AG04449 (cell line): ENCODE data around the gene AIMP1.
"Not testable (repeated sequence)": the region's sequence is repeated elsewhere in the genome, so short reads cannot be mapped to it uniquely, and the experiment has no call there.

ENCODE experiments used
- CTCF ChIA-PET: fragments of 350-600 bp; formaldehyde crosslinking; extraction: SDS; loops from one replicate; lab custom pipeline; 2021; ENCODE audit warnings: antibody characterized with exemption; lab: Yijun Ruan, JAX
- POLR2A ChIA-PET: fragments of 400-600, 350-600 bp; formaldehyde crosslinking; extraction: SDS; loops from one replicate; lab custom pipeline; 2020; ENCODE audit warnings: antibody characterized with exemption, inconsistent platforms; lab: Yijun Ruan, JAX
- DNase-seq: peaks from one replicate; pipeline ENCODE4 v3.0.0-alpha.2; 2010; ENCODE audit warnings: low read depth, low spot score
- H3K4me3 ChIP-seq: 2 replicates; pipeline ENCODE4 v1.5.1; 2011; ENCODE audit warnings: low read depth, mild to moderate bottlenecking, control low read depth, low read length
- TF ChIP-seq, protein P1 (sequence below): IDR thresholded peaks from one replicate; pipeline ENCODE4 v1.5.1; 2011; ENCODE audit warnings: mild to moderate bottlenecking, moderate library complexity, low read length, control low read depth, inconsistent platforms; ENCODE audit not compliant: insufficient read depth; ENCODE audit errors: missing control alignments

Gene AIMP1

DNA sequence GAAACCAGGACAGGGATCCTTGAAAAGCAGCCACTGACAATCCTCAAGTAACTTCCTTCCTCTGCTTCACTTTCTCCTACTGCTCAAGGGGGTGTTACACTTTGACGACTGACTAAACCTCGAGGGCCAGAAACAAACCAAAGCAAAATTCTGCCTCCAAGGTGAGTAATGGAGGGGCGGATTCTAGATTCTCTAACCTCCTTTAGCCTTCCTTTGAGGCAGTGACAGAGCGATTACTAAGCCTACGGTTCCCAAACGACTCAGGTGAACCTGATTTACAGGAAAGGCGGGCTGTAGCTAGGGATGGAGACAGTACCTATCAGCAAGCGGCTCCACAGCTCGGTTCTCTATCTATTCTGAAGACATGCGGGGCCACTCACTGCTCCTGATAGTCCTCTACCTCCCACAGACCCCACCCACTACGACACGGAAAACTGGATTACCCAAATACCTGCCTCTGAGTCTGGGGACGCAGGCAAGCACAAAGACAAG is 828 bp upstream of the AIMP1 start:
- DNase-seq = no peak
- TF ChIP-seq, protein P1, sequence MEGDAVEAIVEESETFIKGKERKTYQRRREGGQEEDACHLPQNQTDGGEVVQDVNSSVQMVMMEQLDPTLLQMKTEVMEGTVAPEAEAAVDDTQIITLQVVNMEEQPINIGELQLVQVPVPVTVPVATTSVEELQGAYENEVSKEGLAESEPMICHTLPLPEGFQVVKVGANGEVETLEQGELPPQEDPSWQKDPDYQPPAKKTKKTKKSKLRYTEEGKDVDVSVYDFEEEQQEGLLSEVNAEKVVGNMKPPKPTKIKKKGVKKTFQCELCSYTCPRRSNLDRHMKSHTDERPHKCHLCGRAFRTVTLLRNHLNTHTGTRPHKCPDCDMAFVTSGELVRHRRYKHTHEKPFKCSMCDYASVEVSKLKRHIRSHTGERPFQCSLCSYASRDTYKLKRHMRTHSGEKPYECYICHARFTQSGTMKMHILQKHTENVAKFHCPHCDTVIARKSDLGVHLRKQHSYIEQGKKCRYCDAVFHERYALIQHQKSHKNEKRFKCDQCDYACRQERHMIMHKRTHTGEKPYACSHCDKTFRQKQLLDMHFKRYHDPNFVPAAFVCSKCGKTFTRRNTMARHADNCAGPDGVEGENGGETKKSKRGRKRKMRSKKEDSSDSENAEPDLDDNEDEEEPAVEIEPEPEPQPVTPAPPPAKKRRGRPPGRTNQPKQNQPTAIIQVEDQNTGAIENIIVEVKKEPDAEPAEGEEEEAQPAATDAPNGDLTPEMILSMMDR = no peak
- H3K4me3 ChIP-seq = peak overlapping the region; percentile 91
- ChIA-PET POLR2A (interaction anchor here (0.6 to 1.2 kb wide), 3 partner anchors 11 to 694 kb away, joined by 3 read pairs; no protein-coding TSS in a partner anchor), CTCF (interaction anchor here (0.7 to 1.3 kb wide), 4 partner anchors 13 to 376 kb away, joined by 3 to 5 read pairs (median 4); no protein-coding TSS in a partner anchor)

GRCh38 chr4:106316773-106317409 is 541 bp downstream of the AIMP1 start:
- peak overlapping the region; percentile 91 for H3K4me3 ChIP-seq
- CTCF ChIA-PET = no interaction called here
- no peak for DNase-seq
- POLR2A ChIA-PET = no interaction called here
- TF ChIP-seq, protein P1 = no peak

- TF ChIP-seq, protein P1 = no peak
- H3K4me3 ChIP-seq = peak overlapping the region; percentile 0; the same call in 1 of the 2 replicates
- ChIA-PET POLR2A (no interaction called here), CTCF (interaction anchor here (3.2 kb wide), 1 partner anchor 10 kb away, joined by 26 read pairs; no protein-coding TSS in a partner anchor)
- DNase-seq = no peak
Measured at GRCh38 chr4:106317815-106318214, 1.5 kb downstream of the AIMP1 start.

- H3K4me3 ChIP-seq = no peak overlapping the region
- TF ChIP-seq, protein P1 = no peak
- CTCF ChIA-PET = interaction anchor here (1.2 to 3.2 kb wide), 2 partner anchors 10 to 490 kb away, joined by 3 to 26 read pairs; no protein-coding TSS in a partner anchor
- no peak for DNase-seq
- POLR2A ChIA-PET = no interaction called here
Measured at GRCh38 chr4:106318511-106318910, 2.2 kb downstream of the AIMP1 start.

- POLR2A ChIA-PET = no interaction called here
- H3K4me3 ChIP-seq = no peak overlapping the region
- no peak for DNase-seq
- TF ChIP-seq, protein P1 = no peak
- CTCF ChIA-PET = interaction anchor here (1.0 to 3.2 kb wide), 2 partner anchors 8 to 9 kb away, joined by 3 to 26 read pairs; no protein-coding TSS in a partner anchor
Measured at GRCh38 chr4:106320235-106320634, 3.9 kb downstream of the AIMP1 start.

DNA sequence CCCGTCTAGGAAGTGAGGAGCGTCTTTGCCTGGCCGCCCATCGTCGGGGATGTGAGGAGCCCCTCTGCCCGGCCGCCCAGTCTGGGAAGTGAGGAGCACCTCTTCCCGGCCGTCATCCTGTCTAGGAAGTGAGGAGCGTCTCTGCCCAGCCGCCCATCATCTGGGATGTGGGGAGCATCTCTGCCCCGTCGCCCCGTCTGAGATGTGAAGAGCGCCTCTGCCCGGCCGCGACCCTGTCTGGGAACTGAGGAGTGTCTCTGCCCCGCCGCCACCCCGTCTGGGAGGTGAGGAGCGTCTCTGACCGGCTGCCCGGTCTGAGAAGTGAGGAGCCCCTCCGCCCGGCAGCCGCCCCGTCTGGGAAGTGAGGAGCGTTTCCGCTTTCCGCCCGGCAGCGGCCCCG is 4.8 kb downstream of the AIMP1 start:
- H3K4me3 ChIP-seq, POLR2A ChIA-PET, DNase-seq, CTCF ChIA-PET: not testable (repeated sequence)

DNA sequence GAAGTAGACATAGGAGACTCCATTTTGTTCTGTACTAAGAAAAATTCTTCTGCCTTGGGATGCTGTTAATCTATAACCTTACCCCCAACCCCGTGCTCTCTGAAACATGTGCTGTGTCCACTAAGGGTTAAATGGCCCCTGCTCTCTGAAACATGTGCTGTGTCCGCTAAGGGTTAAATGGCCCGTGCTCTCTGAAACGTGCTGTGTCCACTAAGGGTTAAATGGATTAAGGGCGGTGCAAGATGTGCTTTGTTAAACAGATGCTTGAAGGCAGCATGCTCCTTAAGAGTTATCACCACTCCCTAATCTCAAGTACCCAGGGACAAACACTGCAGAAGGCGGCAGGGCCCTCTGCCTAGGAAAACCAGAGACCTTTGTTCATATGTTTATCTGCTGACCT is 5.5 kb downstream of the AIMP1 start:
- DNase-seq, CTCF ChIA-PET, POLR2A ChIA-PET, H3K4me3 ChIP-seq: not testable (repeated sequence)
